GM23338 (cell line): ENCODE results near the gene CCSER2. TPM values are rescaled to one million over a fixed set of nuclear protein-coding genes. Genes with fewer than 3 reads are reported as not detected.

Experiments used
- ATAC-seq: fragments of 200-7000 bp; cut with Tn5 transposase; 3 replicates; pipeline ENCODE4 v1.9.1; 2020
- DNase-seq: peaks from one replicate; pipeline ENCODE4 v3.0.0-alpha.2; 2015; ENCODE audit warnings: low spot score
- H2AFZ ChIP-seq: fragments of 200-600 bp; sonication (generic); 2 replicates; pipeline ENCODE4 v1.8.0; 2016; ENCODE audit warnings: antibody characterized with exemption, mild to moderate bottlenecking, moderate library complexity
- H3F3A ChIP-seq: fragments of 200-600 bp; sonication (generic); replicated peaks from 2 replicates; pipeline ENCODE4 v1.8.0; 2017; ENCODE audit warnings: antibody characterized with exemption, mixed run types, low read depth
- H3K27ac ChIP-seq: fragments of 200-600 bp; sonication (generic); 2 replicates; pipeline ENCODE4 v1.6.1; 2016; ENCODE audit warnings: low read depth
- H3K27me3 ChIP-seq: fragments of 200-600 bp; sonication (generic); 2 replicates; pipeline ENCODE4 v1.8.0; 2016; ENCODE audit warnings: mild to moderate bottlenecking, mixed run types, moderate library complexity; ENCODE audit not compliant: insufficient read depth
- H3K36me3 ChIP-seq: fragments of 200-600 bp; sonication (generic); 2 replicates; pipeline ENCODE4 v1.8.0; 2016; ENCODE audit warnings: mild to moderate bottlenecking; ENCODE audit not compliant: insufficient read depth
- H3K4me1 ChIP-seq: fragments of 200-600 bp; sonication (generic); 2 replicates; pipeline ENCODE4 v1.8.0; 2016; ENCODE audit warnings: mild to moderate bottlenecking, moderate library complexity; ENCODE audit not compliant: insufficient read depth
- H3K4me2 ChIP-seq: fragments of 200-600 bp; sonication (generic); 2 replicates; pipeline ENCODE4 v1.7.1; 2017; ENCODE audit warnings: mixed run types
- H3K4me3 ChIP-seq: fragments of 200-600 bp; sonication (generic); 2 replicates; pipeline ENCODE4 v1.6.1; 2016; ENCODE audit warnings: mixed run types
- H3K79me2 ChIP-seq: fragments of 200-600 bp; sonication (generic); replicated peaks from 2 replicates; pipeline ENCODE4 v1.8.0; 2017; ENCODE audit warnings: mild to moderate bottlenecking; ENCODE audit not compliant: insufficient read depth
- H3K9me2 ChIP-seq: fragments of 200-600 bp; sonication (generic); 2 replicates; pipeline ENCODE4 v1.8.0; 2017; ENCODE audit not compliant: insufficient read depth
- H4K20me1 ChIP-seq: fragments of 200-600 bp; sonication (generic); replicated peaks from 2 replicates; pipeline ENCODE4 v1.8.0; 2017; ENCODE audit warnings: mild to moderate bottlenecking; ENCODE audit not compliant: insufficient read depth
- H3K27ac Mint-ChIP-seq: 2 replicates; pipeline ENCODE4 v1.8.0; 2020; ENCODE audit warnings: inconsistent platforms, mild to moderate bottlenecking, moderate library complexity, mixed read lengths
- H3K27me3 Mint-ChIP-seq: 3 replicates; pipeline ENCODE4 v1.8.0; 2022; ENCODE audit warnings: low read depth, mild to moderate bottlenecking, moderate library complexity, mixed read lengths, inconsistent platforms; ENCODE audit not compliant: insufficient read depth, poor library complexity
- H3K36me3 Mint-ChIP-seq: 3 replicates; pipeline ENCODE4 v1.8.0; 2021; ENCODE audit warnings: low read depth, mild to moderate bottlenecking, inconsistent platforms, moderate library complexity, mixed read lengths
- H3K4me1 Mint-ChIP-seq: 3 replicates; pipeline ENCODE4 v1.8.0; 2020; ENCODE audit warnings: mild to moderate bottlenecking, inconsistent platforms, mixed read lengths
- H3K4me3 Mint-ChIP-seq: 3 replicates; pipeline ENCODE4 v1.8.0; 2021; ENCODE audit warnings: moderate library complexity, mild to moderate bottlenecking, inconsistent platforms, mixed read lengths
- H3K9me3 Mint-ChIP-seq: 3 replicates; pipeline ENCODE4 v1.8.0; 2020; ENCODE audit warnings: moderate library complexity, mild to moderate bottlenecking, inconsistent platforms, mixed read lengths
- CREB1 ChIP-seq: fragments of 250-450 bp; sonication (Bioruptor Pico); IDR thresholded peaks from 2 replicates; pipeline ENCODE4 v1.5.0; 2020; ENCODE audit warnings: low read depth, mild to moderate bottlenecking, moderate library complexity
- CTCF ChIP-seq, 2 experiments: fragments of 200-600 bp in 1 of 2; sonication (generic) in 1 of 2; conservative IDR thresholded peaks; 2 replicates each; pipeline versions ENCODE4 v1.5.1 to v1.6.1; 2016 to 2017; ENCODE audit warnings: antibody characterized with exemption in 2 of 2, low read depth in 2 of 2, mild to moderate bottlenecking in 2 of 2, moderate library complexity in 1 of 2
- ETS1 ChIP-seq: IDR thresholded peaks from 2 replicates; pipeline ENCODE4 v1.6.1; 2016; ENCODE audit warnings: antibody characterized with exemption
- EZH2 ChIP-seq: fragments of 200-600 bp; sonication (generic); IDR thresholded peaks from one replicate; pipeline ENCODE4 v1.8.0; 2017; ENCODE audit warnings: antibody characterized with exemption, mild to moderate bottlenecking, low read depth; ENCODE audit not compliant: unreplicated experiment
- EZH2phosphoT487 ChIP-seq: fragments of 200-600 bp; sonication (generic); IDR thresholded peaks from one replicate; pipeline ENCODE4 v1.8.1; 2018; ENCODE audit warnings: antibody characterized with exemption; ENCODE audit not compliant: unreplicated experiment
- JUNB ChIP-seq: IDR thresholded peaks from one replicate; pipeline ENCODE4 v1.6.1; 2016; ENCODE audit warnings: antibody characterized with exemption; ENCODE audit not compliant: unreplicated experiment
- NANOG ChIP-seq: IDR thresholded peaks from 2 replicates; pipeline ENCODE4 v1.6.1; 2016; ENCODE audit warnings: antibody characterized with exemption, borderline replicate concordance
- POLR2AphosphoS5 ChIP-seq: IDR thresholded peaks from 2 replicates; pipeline ENCODE4 v1.6.1; 2016; ENCODE audit warnings: antibody characterized with exemption, low read depth
- REST ChIP-seq: IDR thresholded peaks from one replicate; pipeline ENCODE4 v1.6.1; 2018; ENCODE audit warnings: antibody characterized with exemption; ENCODE audit not compliant: unreplicated experiment
- STAT1 ChIP-seq: IDR thresholded peaks from one replicate; pipeline ENCODE4 v1.6.1; 2016; ENCODE audit warnings: antibody characterized with exemption; ENCODE audit not compliant: unreplicated experiment
- ZNF114 ChIP-seq: fragments of 250-450 bp; sonication (Bioruptor Pico); IDR thresholded peaks from 2 replicates; pipeline ENCODE4 v1.5.0; 2020; ENCODE audit warnings: mild to moderate bottlenecking, moderate library complexity
- ZNF331 ChIP-seq: fragments of 250-450 bp; sonication (Bioruptor Pico); IDR thresholded peaks from 2 replicates; pipeline ENCODE4 v1.5.0; 2020; ENCODE audit warnings: low read depth, mild to moderate bottlenecking, moderate library complexity
- ZNF462 ChIP-seq: fragments of 250-450 bp; sonication (Bioruptor Pico); IDR thresholded peaks from 2 replicates; pipeline ENCODE4 v1.5.0; 2020; ENCODE audit warnings: mild to moderate bottlenecking, moderate library complexity
- polyA plus RNA-seq: library from polyadenylated mRNA; unstranded; fragments of >200 nt; fragmentation: Nextera tagmentation; extraction: Ambion mirVana; gene quantifications from 2 replicates; pipeline ENCODE4 v1.2.1, GENCODE V29; 2016
- total RNA-seq: library from RNA; depleted of rRNA; stranded (reverse); fragments of >200 nt; shearing (Covaris generic); gene quantifications from 2 replicates; pipeline ENCODE4 v1.2.3, GENCODE V29; 2014

The CCSER2 gene
- total and polyA plus RNA-seq, 2 experiments from 2014 or later = 30.6 to 37.2 TPM

DNA sequence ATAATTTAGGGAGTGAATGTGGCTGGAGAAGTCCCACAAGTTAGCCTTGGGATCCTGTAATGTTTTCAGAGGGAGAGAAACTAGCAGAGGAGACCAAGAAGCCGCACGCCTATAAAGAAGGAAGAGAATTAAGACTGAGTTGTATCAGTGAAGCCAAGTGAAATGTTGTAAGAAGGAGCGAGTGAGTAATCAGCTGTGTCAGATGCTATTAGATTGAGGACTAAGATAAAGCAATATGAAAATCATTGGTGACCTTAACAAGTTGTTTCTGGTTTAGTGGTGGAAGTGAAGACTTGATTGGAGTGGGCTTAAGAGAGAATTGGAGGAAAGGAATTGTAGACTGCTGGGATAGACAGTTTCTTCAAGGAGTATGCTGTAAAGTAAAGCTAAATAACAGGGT is 8.8 kb downstream of the CCSER2 start (continued):
- TF ChIP-seq ETS1 (no peak), POLR2AphosphoS5 (no peak), CTCF (conservative IDR thresholded peaks at IDR 0.05; ENCODE audit: low read depth in 2 of 2) (no peak), EZH2 (no peak), NANOG (no peak), JUNB (no peak), REST (no peak), ZNF331 (CRISPR knock-in tag) (no peak), CREB1 (CRISPR knock-in tag) (no peak), ZNF114 (CRISPR knock-in tag) (no peak), STAT1 (no peak)

DNA sequence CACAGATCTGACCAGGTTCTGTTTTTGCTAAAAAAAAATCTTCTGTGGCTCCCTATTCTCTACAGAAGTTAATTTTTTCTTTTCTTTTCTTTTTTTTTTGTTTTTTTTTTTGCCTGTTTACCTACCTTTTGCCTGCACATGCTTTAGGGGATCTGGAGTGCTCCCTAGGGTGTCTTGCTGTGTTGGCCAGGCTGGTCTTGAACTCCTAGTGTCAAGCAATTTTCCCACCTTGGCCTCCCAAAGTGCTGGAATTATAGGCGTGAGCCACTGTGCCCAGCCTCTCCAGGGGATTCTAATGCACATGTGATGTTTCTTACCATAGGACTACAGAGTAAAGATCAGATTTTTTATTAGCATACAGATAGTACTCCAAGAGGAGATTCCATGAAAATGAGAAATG is 10.6 kb downstream of the CCSER2 start:
- Histone ChIP-seq H3K4me3 (no peak overlapping the region), H3K27me3 (no peaks in the 10 kb centered on the region), H4K20me1 (peaks cover 24% of the 10 kb centered on the region; the same call in 1 of the 2 replicates), H3F3A (0 out of 2 replicates have a peak, but pooled peaks cover 3% of the 10 kb centered on the region), H3K4me2 (no peak overlapping the region), H3K27ac (no peak overlapping the region), H3K9me2 (peaks cover 5% of the 10 kb centered on the region; the same call in 1 of the 2 replicates), H2AFZ (no peak overlapping the region), H3K79me2 (peaks cover 98% of the 10 kb centered on the region), H3K4me1 (peaks cover 58% of the 10 kb centered on the region), H3K36me3 (no peaks in the 10 kb centered on the region)
- DNase-seq (no peak), ATAC-seq (no peak)
- Mint-ChIP-seq H3K4me3 (no peak overlapping the region), H3K4me1 (peaks cover 31% of the 10 kb centered on the region), H3K27me3 (no peaks in the 10 kb centered on the region), H3K36me3 (no peaks in the 10 kb centered on the region; the same call in 2 of the 3 replicates), H3K9me3 (no peaks in the 10 kb centered on the region; the same call in 2 of the 3 replicates), H3K27ac (no peak overlapping the region)
- TF ChIP-seq ZNF331 (CRISPR knock-in tag) (no peak), EZH2 (no peak), ZNF462 (CRISPR knock-in tag) (no peak), CREB1 (CRISPR knock-in tag) (no peak), STAT1 (no peak), NANOG (no peak), ZNF114 (CRISPR knock-in tag) (no peak), EZH2phosphoT487 (no peak), POLR2AphosphoS5 (no peak)
